HepG2 (cell line): Measurements from ENCODE around the gene EIF6. TPM values are rescaled to one million over a fixed set of nuclear protein-coding genes. Genes with fewer than 3 reads are reported as not detected.

Experiments
- CHD4 ChIP-seq: fragments of 200-600 bp; sonication (generic); IDR thresholded peaks from 2 replicates; pipeline ENCODE4 v1.7.0; 2017; ENCODE audit warnings: mild to moderate bottlenecking, low read length, borderline replicate concordance
- CREB1 ChIP-seq, 2 experiments: fragments of 450-650 bp in 1 of 2; IDR thresholded peaks; 2 replicates each; pipeline ENCODE4 v1.6.1; 2016 to 2017; ENCODE audit warnings: control low read depth in 1 of 2, mild to moderate bottlenecking in 1 of 2, missing compliant biosample characterization in 1 of 2, missing genetic modification characterization in 1 of 2
- HMGA1 ChIP-seq: sonication (generic); formaldehyde crosslinking; conservative IDR thresholded peaks from 2 replicates; pipeline ENCODE4 v1.4.0; 2020; ENCODE audit warnings: missing genetic modification reagents
- HOXA3 ChIP-seq: sonication (generic); formaldehyde crosslinking; IDR thresholded peaks from 2 replicates; pipeline ENCODE4 v1.5.0; 2020; ENCODE audit warnings: missing genetic modification reagents
- IRX3 ChIP-seq: sonication (generic); formaldehyde crosslinking; IDR thresholded peaks from 2 replicates; pipeline ENCODE4 v1.8.1; 2023; ENCODE audit warnings: mild to moderate bottlenecking, low read depth, missing genetic modification reagents, borderline replicate concordance
- PHF20 ChIP-seq: sonication (generic); formaldehyde crosslinking; IDR thresholded peaks from 2 replicates; pipeline ENCODE4 v1.5.0; 2020; ENCODE audit warnings: mild to moderate bottlenecking, missing genetic modification reagents
- POLR2A ChIP-seq, 2 experiments: IDR thresholded peaks; 2 replicates each; pipeline ENCODE4 v1.6.1; 2011; ENCODE audit warnings: low read depth in 2 of 2, low read length in 2 of 2, mild to moderate bottlenecking in 1 of 2, moderate library complexity in 1 of 2; ENCODE audit not compliant: insufficient read depth in 1 of 2
- RBFOX2 ChIP-seq: fragments of 200-400 bp; formaldehyde crosslinking; IDR thresholded peaks from 2 replicates; pipeline ENCODE4 v1.6.1; 2017; ENCODE audit warnings: low read depth, mild to moderate bottlenecking, low read length
- SNAPC5 ChIP-seq: sonication (generic); formaldehyde crosslinking; IDR thresholded peaks from 2 replicates; pipeline ENCODE4 v1.8.1; 2023; ENCODE audit warnings: mild to moderate bottlenecking, missing genetic modification reagents, borderline replicate concordance
- TAF15 ChIP-seq: fragments of 200-400 bp; formaldehyde crosslinking; IDR thresholded peaks from one replicate; pipeline ENCODE4 v1.6.1; 2018; ENCODE audit warnings: mild to moderate bottlenecking, low read depth, low read length; ENCODE audit not compliant: poor library complexity, severe bottlenecking
- TBX3 ChIP-seq: fragments of 450-650 bp; IDR thresholded peaks from 2 replicates; pipeline ENCODE4 v1.6.1; 2017; ENCODE audit warnings: antibody characterized with exemption, mild to moderate bottlenecking, inconsistent platforms, borderline replicate concordance
- XRCC5 ChIP-seq: fragments of 200-400 bp; formaldehyde crosslinking; optimal IDR thresholded peaks from 2 replicates; pipeline ENCODE3; 2017; ENCODE audit warnings: mild to moderate bottlenecking, low read length
- ZHX2 ChIP-seq, 2 experiments: sonication (generic) in 1 of 2; formaldehyde crosslinking in 1 of 2; IDR thresholded peaks; 2 replicates each; pipeline versions ENCODE4 v1.6.1 to v1.9.0; 2014 to 2022; ENCODE audit warnings: antibody characterized with exemption in 1 of 2, borderline replicate concordance in 1 of 2, inconsistent platforms in 1 of 2, low read depth in 1 of 2, missing genetic modification reagents in 1 of 2
- ZIK1 ChIP-seq: sonication (generic); formaldehyde crosslinking; IDR thresholded peaks from 2 replicates; pipeline ENCODE4 v1.5.0; 2020; ENCODE audit warnings: mild to moderate bottlenecking, low read depth, missing genetic modification reagents, borderline replicate concordance
- ZKSCAN8 ChIP-seq: IDR thresholded peaks from 2 replicates; pipeline ENCODE4 v1.6.1; 2016; ENCODE audit warnings: borderline replicate concordance, missing genetic modification reagents, missing compliant biosample characterization
- ZNF326 ChIP-seq: sonication (generic); formaldehyde crosslinking; IDR thresholded peaks from 2 replicates; pipeline ENCODE4 v1.4.0; 2020; ENCODE audit warnings: missing genetic modification reagents, borderline replicate concordance
- ZNF343 ChIP-seq: sonication (generic); formaldehyde crosslinking; IDR thresholded peaks from 2 replicates; pipeline ENCODE4 v1.4.0; 2020; ENCODE audit warnings: mild to moderate bottlenecking, missing genetic modification reagents
- polyA plus RNA-seq, 8 experiments: library from polyadenylated mRNA; depleted of rRNA in 3 of 8; stranded (reverse) in 7 of 8; unstranded in 1 of 8; fragments of >200 nt; fragmentation: Illumina TruSeq in 4 of 8; extraction: Trizol in 4 of 8; gene quantifications; 2 replicates each; pipeline versions ENCODE4 v1.2.1 to v1.2.3, GENCODE V29; 2011 to 2016; ENCODE audit warnings: low read depth in 4 of 8, missing spikeins in 1 of 8, mixed read lengths in 1 of 8; ENCODE audit not compliant: insufficient read depth in 1 of 8
- total RNA-seq, 5 experiments: library from RNA; depleted of rRNA; stranded (reverse); fragments of >200 nt; fragmentation: Illumina TruSeq; extraction: Trizol; gene quantifications; 2 replicates each; pipeline ENCODE4 v1.2.3, GENCODE V29; 2016; ENCODE audit warnings: low read depth in 1 of 5
- TF ChIP-seq, protein P1 (sequence below): IDR thresholded peaks from 2 replicates; pipeline ENCODE4 v1.6.1; 2016
- TF ChIP-seq, protein P2 (sequence below): fragments of 450-650 bp; IDR thresholded peaks from 2 replicates; pipeline ENCODE4 v1.6.1; 2017
- TF ChIP-seq, protein P3 (sequence below): sonication (generic); formaldehyde crosslinking; IDR thresholded peaks from 2 replicates; pipeline ENCODE4 v1.9.0; 2021; ENCODE audit warnings: missing genetic modification reagents, mild to moderate bottlenecking, borderline replicate concordance
- TF ChIP-seq, protein P4 (sequence below): sonication (generic); formaldehyde crosslinking; IDR thresholded peaks from 2 replicates; pipeline ENCODE4 v1.4.0; 2020; ENCODE audit warnings: mild to moderate bottlenecking, missing genetic modification reagents

EIF6 gene
- total and polyA plus RNA-seq, 2 of the 13 experiments (the other 11 are each of a cell fraction or from before 2014, with no cell fraction given) = 462 to 466 TPM

GRCh38 chr20:35285806-35286076 lies 1.2 kb upstream of the EIF6 start (continued):
- TF ChIP-seq ZHX2 (IDR thresholded peaks at IDR 0.05; ENCODE audit: low read depth) (peak; percentile 85), ZHX2 (CRISPR knock-in tag; IDR thresholded peaks at IDR 0.05; ENCODE audit: borderline replicate concordance) (no peak), ZNF326 (CRISPR knock-in tag) (no peak), CREB1 (IDR thresholded peaks at IDR 0.05) (peak; percentile 99), CREB1 (CRISPR knock-in tag; IDR thresholded peaks at IDR 0.05) (no peak), PHF20 (CRISPR knock-in tag) (no peak), HMGA1 (CRISPR knock-in tag) (no peak), ZNF343 (no peak), POLR2A (IDR thresholded peaks at IDR 0.05; ENCODE audit: insufficient read depth in 1 of 2, low read depth in 2 of 2, low read length in 2 of 2) (0 out of 4 replicates have a peak, but pooled peaks of 1 of the 2 experiments have one; percentile 10), TBX3 (no peak), TAF15 (no peak), ZKSCAN8 (CRISPR knock-in tag) (no peak), ZIK1 (CRISPR knock-in tag) (no peak; the same call in 1 of the 2 replicates), CHD4 (peak; percentile 25; the same call in 1 of the 2 replicates), XRCC5 (no peak), RBFOX2 (peak; percentile 59), HOXA3 (CRISPR knock-in tag) (peak; percentile 84), SNAPC5 (no peak), IRX3 (CRISPR knock-in tag) (no peak)
- TF ChIP-seq, protein P1, sequence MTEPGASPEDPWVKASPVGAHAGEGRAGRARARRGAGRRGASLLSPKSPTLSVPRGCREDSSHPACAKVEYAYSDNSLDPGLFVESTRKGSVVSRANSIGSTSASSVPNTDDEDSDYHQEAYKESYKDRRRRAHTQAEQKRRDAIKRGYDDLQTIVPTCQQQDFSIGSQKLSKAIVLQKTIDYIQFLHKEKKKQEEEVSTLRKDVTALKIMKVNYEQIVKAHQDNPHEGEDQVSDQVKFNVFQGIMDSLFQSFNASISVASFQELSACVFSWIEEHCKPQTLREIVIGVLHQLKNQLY (CRISPR knock-in tag) = no peak
- TF ChIP-seq, protein P2, sequence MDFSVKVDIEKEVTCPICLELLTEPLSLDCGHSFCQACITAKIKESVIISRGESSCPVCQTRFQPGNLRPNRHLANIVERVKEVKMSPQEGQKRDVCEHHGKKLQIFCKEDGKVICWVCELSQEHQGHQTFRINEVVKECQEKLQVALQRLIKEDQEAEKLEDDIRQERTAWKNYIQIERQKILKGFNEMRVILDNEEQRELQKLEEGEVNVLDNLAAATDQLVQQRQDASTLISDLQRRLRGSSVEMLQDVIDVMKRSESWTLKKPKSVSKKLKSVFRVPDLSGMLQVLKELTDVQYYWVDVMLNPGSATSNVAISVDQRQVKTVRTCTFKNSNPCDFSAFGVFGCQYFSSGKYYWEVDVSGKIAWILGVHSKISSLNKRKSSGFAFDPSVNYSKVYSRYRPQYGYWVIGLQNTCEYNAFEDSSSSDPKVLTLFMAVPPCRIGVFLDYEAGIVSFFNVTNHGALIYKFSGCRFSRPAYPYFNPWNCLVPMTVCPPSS = no peak
- TF ChIP-seq, protein P3, sequence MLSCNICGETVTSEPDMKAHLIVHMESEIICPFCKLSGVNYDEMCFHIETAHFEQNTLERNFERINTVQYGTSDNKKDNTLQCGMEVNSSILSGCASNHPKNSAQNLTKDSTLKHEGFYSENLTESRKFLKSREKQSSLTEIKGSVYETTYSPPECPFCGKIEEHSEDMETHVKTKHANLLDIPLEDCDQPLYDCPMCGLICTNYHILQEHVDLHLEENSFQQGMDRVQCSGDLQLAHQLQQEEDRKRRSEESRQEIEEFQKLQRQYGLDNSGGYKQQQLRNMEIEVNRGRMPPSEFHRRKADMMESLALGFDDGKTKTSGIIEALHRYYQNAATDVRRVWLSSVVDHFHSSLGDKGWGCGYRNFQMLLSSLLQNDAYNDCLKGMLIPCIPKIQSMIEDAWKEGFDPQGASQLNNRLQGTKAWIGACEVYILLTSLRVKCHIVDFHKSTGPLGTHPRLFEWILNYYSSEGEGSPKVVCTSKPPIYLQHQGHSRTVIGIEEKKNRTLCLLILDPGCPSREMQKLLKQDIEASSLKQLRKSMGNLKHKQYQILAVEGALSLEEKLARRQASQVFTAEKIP (CRISPR knock-in tag) = no peak
- TF ChIP-seq, protein P4, sequence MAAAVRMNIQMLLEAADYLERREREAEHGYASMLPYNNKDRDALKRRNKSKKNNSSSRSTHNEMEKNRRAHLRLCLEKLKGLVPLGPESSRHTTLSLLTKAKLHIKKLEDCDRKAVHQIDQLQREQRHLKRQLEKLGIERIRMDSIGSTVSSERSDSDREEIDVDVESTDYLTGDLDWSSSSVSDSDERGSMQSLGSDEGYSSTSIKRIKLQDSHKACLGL = no peak
